ENCODE measurements around the gene USB1.
A peak's percentile ranks its signal among the peaks of the same experiment; 100 is the strongest.

Gene USB1

GRCh38 chr16:57994361-57994760 is 6.8 kb upstream of the USB1 start:
- Histone ChIP-seq H2BK5ac (ENCODE audit: low read length) (no peak overlapping the region), H3K14ac (ENCODE audit: low read length) (no peak overlapping the region), H2AK5ac (ENCODE audit: low read depth, low read length) (no peak overlapping the region), H3K4me1 (ENCODE audit: control insufficient read depth in 2 of 2, insufficient read depth in 1 of 2, low read depth in 1 of 2, low read length in 2 of 2) (peaks cover 0 to 3% of the 10 kb centered on the region in 2 donors), H2BK15ac (ENCODE audit: low read length) (no peak overlapping the region), H3K23ac (ENCODE audit: low read depth, low read length, poor library complexity) (no peak overlapping the region), H3K4me3 (ENCODE audit: low read length in 2 of 2) (no peak overlapping the region), H3K27ac (replicated peaks; ENCODE audit: low read length) (no peak overlapping the region), H3K79me1 (ENCODE audit: low read depth, low read length) (peaks cover 4% of the 10 kb centered on the region), H3K27me3 (ENCODE audit: control insufficient read depth in 3 of 3, insufficient read depth in 3 of 3, low read depth in 1 of 3, low read length in 3 of 3) (no peaks in the 10 kb centered on the region), H3K9ac (ENCODE audit: low read depth, low read length, poor library complexity) (no peak overlapping the region), H3K4me2 (ENCODE audit: insufficient read depth, low read length, poor library complexity, severe bottlenecking) (no peak overlapping the region), H3K18ac (ENCODE audit: low read length) (no peak overlapping the region), H2BK120ac (ENCODE audit: low read depth, low read length) (no peak overlapping the region), H4K8ac (ENCODE audit: low read depth, low read length) (no peak overlapping the region), H3K36me3 (replicated peaks in 1 of 2; ENCODE audit: control insufficient read depth in 2 of 2, insufficient read depth in 2 of 2, low read length in 2 of 2) (peaks cover 20 to 43% of the 10 kb centered on the region in 2 donors), H2AFZ (ENCODE audit: low read length) (no peak overlapping the region), H3K4ac (ENCODE audit: low read length) (no peak overlapping the region), H2BK12ac (ENCODE audit: low read length) (no peak overlapping the region), H3K9me3 (replicated peaks in 1 of 2; ENCODE audit: control insufficient read depth in 2 of 2, insufficient read depth in 1 of 2, low read depth in 1 of 2, low read length in 2 of 2) (no peaks in the 10 kb centered on the region), H4K91ac (ENCODE audit: low read depth, low read length, poor library complexity) (no peak overlapping the region)
- no peak for DNase-seq (ENCODE audit: low spot score)
- no CpG with 5 or more reads among the region's 4 CpGs for WGBS, 2 donors (ENCODE audit: extremely low coverage in 2 of 2, insufficient read length in 2 of 2, insufficient replicate concordance in 1 of 2)

- H3K4me1 ChIP-seq (ENCODE audit: control insufficient read depth in 2 of 2, insufficient read depth in 1 of 2, low read depth in 1 of 2, low read length in 2 of 2) = peaks cover 2 to 5% of the 10 kb centered on the region in 2 donors
- DNase-seq (ENCODE audit: low spot score) = no peak
- WGBS, 2 donors (ENCODE audit: extremely low coverage in 2 of 2, insufficient read length in 2 of 2, insufficient replicate concordance in 1 of 2) = no CpG with 5 or more reads among the region's 4 CpGs
- H3K36me3 ChIP-seq (replicated peaks in 1 of 2; ENCODE audit: control insufficient read depth in 2 of 2, insufficient read depth in 2 of 2, low read length in 2 of 2) = peaks cover 20 to 43% of the 10 kb centered on the region in 2 donors
- no peak overlapping the region for H3K4ac ChIP-seq (ENCODE audit: low read length)
- no peak overlapping the region for H2AFZ ChIP-seq (ENCODE audit: low read length)
- H3K18ac ChIP-seq (ENCODE audit: low read length) = no peak overlapping the region
- peaks cover 4% of the 10 kb centered on the region for H3K79me1 ChIP-seq (ENCODE audit: low read depth, low read length)
- no peak overlapping the region for H2BK12ac ChIP-seq (ENCODE audit: low read length)
- no peak overlapping the region for H3K9ac ChIP-seq (ENCODE audit: low read depth, low read length, poor library complexity)
- no peak overlapping the region for H4K8ac ChIP-seq (ENCODE audit: low read depth, low read length)
- H3K27ac ChIP-seq (replicated peaks; ENCODE audit: low read length) = no peak overlapping the region
- no peak overlapping the region for H3K4me3 ChIP-seq (ENCODE audit: low read length in 2 of 2)
- H2BK15ac ChIP-seq (ENCODE audit: low read length) = no peak overlapping the region
- H2AK5ac ChIP-seq (ENCODE audit: low read depth, low read length) = no peak overlapping the region
- H4K91ac ChIP-seq (ENCODE audit: low read depth, low read length, poor library complexity) = no peak overlapping the region
- no peak overlapping the region for H3K23ac ChIP-seq (ENCODE audit: low read depth, low read length, poor library complexity)
- H3K27me3 ChIP-seq (ENCODE audit: control insufficient read depth in 3 of 3, insufficient read depth in 3 of 3, low read depth in 1 of 3, low read length in 3 of 3) = no peaks in the 10 kb centered on the region
- H3K4me2 ChIP-seq (ENCODE audit: insufficient read depth, low read length, poor library complexity, severe bottlenecking) = no peak overlapping the region
- H3K9me3 ChIP-seq (replicated peaks in 1 of 2; ENCODE audit: control insufficient read depth in 2 of 2, insufficient read depth in 1 of 2, low read depth in 1 of 2, low read length in 2 of 2) = no peaks in the 10 kb centered on the region
- no peak overlapping the region for H2BK120ac ChIP-seq (ENCODE audit: low read depth, low read length)
- no peak overlapping the region for H2BK5ac ChIP-seq (ENCODE audit: low read length)
- H3K14ac ChIP-seq (ENCODE audit: low read length) = no peak overlapping the region
Observed at GRCh38 chr16:57994778-57995177, 6.4 kb upstream of the USB1 start.

- no peak overlapping the region for H3K4ac ChIP-seq (ENCODE audit: low read length)
- DNase-seq (ENCODE audit: low spot score) = no peak
- H3K4me3 ChIP-seq (ENCODE audit: low read length in 2 of 2) = peak overlapping the region in 1 of 2 donors; percentile 2
- no peak overlapping the region for H3K14ac ChIP-seq (ENCODE audit: low read length)
- no peak overlapping the region for H3K4me2 ChIP-seq (ENCODE audit: insufficient read depth, low read length, poor library complexity, severe bottlenecking)
- no peak overlapping the region for H2BK12ac ChIP-seq (ENCODE audit: low read length)
- no peak overlapping the region for H2BK5ac ChIP-seq (ENCODE audit: low read length)
- H3K23ac ChIP-seq (ENCODE audit: low read depth, low read length, poor library complexity) = no peak overlapping the region
- H3K36me3 ChIP-seq (replicated peaks in 1 of 2; ENCODE audit: control insufficient read depth in 2 of 2, insufficient read depth in 2 of 2, low read length in 2 of 2) = peaks cover 20 to 43% of the 10 kb centered on the region in 2 donors
- H3K4me1 ChIP-seq (ENCODE audit: control insufficient read depth in 2 of 2, insufficient read depth in 1 of 2, low read depth in 1 of 2, low read length in 2 of 2) = peaks cover 2 to 5% of the 10 kb centered on the region in 2 donors
- WGBS, 2 donors (ENCODE audit: extremely low coverage in 2 of 2, insufficient read length in 2 of 2, insufficient replicate concordance in 1 of 2) = no CpG with 5 or more reads among the region's 18 CpGs
- peak overlapping the region; percentile 15 for H3K9ac ChIP-seq (ENCODE audit: low read depth, low read length, poor library complexity)
- H2BK15ac ChIP-seq (ENCODE audit: low read length) = no peak overlapping the region
- H2BK120ac ChIP-seq (ENCODE audit: low read depth, low read length) = no peak overlapping the region
- H2AK5ac ChIP-seq (ENCODE audit: low read depth, low read length) = no peak overlapping the region
- H2AFZ ChIP-seq (ENCODE audit: low read length) = no peak overlapping the region
- H3K9me3 ChIP-seq (replicated peaks in 1 of 2; ENCODE audit: control insufficient read depth in 2 of 2, insufficient read depth in 1 of 2, low read depth in 1 of 2, low read length in 2 of 2) = no peaks in the 10 kb centered on the region
- peaks cover 4% of the 10 kb centered on the region for H3K79me1 ChIP-seq (ENCODE audit: low read depth, low read length)
- H3K18ac ChIP-seq (ENCODE audit: low read length) = no peak overlapping the region
- no peak overlapping the region for H4K8ac ChIP-seq (ENCODE audit: low read depth, low read length)
- no peak overlapping the region for H3K27ac ChIP-seq (replicated peaks; ENCODE audit: low read length)
- no peak overlapping the region for H4K91ac ChIP-seq (ENCODE audit: low read depth, low read length, poor library complexity)
- H3K27me3 ChIP-seq (ENCODE audit: control insufficient read depth in 3 of 3, insufficient read depth in 3 of 3, low read depth in 1 of 3, low read length in 3 of 3) = no peaks in the 10 kb centered on the region
Observed at GRCh38 chr16:57995721-57996405, 5.3 kb upstream of the USB1 start.

- no CpG with 5 or more reads among the region's 62 CpGs for WGBS, 2 donors (ENCODE audit: extremely low coverage in 2 of 2, insufficient read length in 2 of 2, insufficient replicate concordance in 1 of 2)
- Histone ChIP-seq H2AK5ac (ENCODE audit: low read depth, low read length) (no peak overlapping the region), H2BK5ac (ENCODE audit: low read length) (no peak overlapping the region), H2BK15ac (ENCODE audit: low read length) (no peak overlapping the region), H3K18ac (ENCODE audit: low read length) (peak overlapping the region; percentile 44), H4K91ac (ENCODE audit: low read depth, low read length, poor library complexity) (no peak overlapping the region), H2BK12ac (ENCODE audit: low read length) (no peak overlapping the region), H2AFZ (ENCODE audit: low read length) (no peak overlapping the region), H3K9me3 (replicated peaks in 1 of 2; ENCODE audit: control insufficient read depth in 2 of 2, insufficient read depth in 1 of 2, low read depth in 1 of 2, low read length in 2 of 2) (no peaks in the 10 kb centered on the region), H3K27me3 (ENCODE audit: control insufficient read depth in 3 of 3, insufficient read depth in 3 of 3, low read depth in 1 of 3, low read length in 3 of 3) (no peaks in the 10 kb centered on the region), H2BK120ac (ENCODE audit: low read depth, low read length) (no peak overlapping the region), H3K79me1 (ENCODE audit: low read depth, low read length) (peaks cover 4% of the 10 kb centered on the region), H3K4me3 (ENCODE audit: low read length in 2 of 2) (no peak overlapping the region), H3K27ac (replicated peaks; ENCODE audit: low read length) (no peak overlapping the region), H3K4me2 (ENCODE audit: insufficient read depth, low read length, poor library complexity, severe bottlenecking) (no peak overlapping the region), H3K23ac (ENCODE audit: low read depth, low read length, poor library complexity) (no peak overlapping the region), H3K14ac (ENCODE audit: low read length) (no peak overlapping the region), H4K8ac (ENCODE audit: low read depth, low read length) (no peak overlapping the region), H3K36me3 (replicated peaks in 1 of 2; ENCODE audit: control insufficient read depth in 2 of 2, insufficient read depth in 2 of 2, low read length in 2 of 2) (peaks cover 20 to 43% of the 10 kb centered on the region in 2 donors), H3K9ac (ENCODE audit: low read depth, low read length, poor library complexity) (peak overlapping the region; percentile 17), H3K4ac (ENCODE audit: low read length) (no peak overlapping the region), H3K4me1 (ENCODE audit: control insufficient read depth in 2 of 2, insufficient read depth in 1 of 2, low read depth in 1 of 2, low read length in 2 of 2) (peaks cover 2 to 5% of the 10 kb centered on the region in 2 donors)
- DNase-seq (ENCODE audit: low spot score) = no peak
Observed at GRCh38 chr16:57996406-57997175, 4.6 kb upstream of the USB1 start.

Measured in neuronal stem cell (in vitro differentiated cells).